Measurements from ENCODE around the gene RIC8A. TPM values are rescaled to one million over a fixed set of nuclear protein-coding genes. Genes with fewer than 3 reads are reported as not detected.

The RIC8A gene
- total RNA-seq, 2 donors from 2014 or later: 54.1 to 67.4 TPM

DNA sequence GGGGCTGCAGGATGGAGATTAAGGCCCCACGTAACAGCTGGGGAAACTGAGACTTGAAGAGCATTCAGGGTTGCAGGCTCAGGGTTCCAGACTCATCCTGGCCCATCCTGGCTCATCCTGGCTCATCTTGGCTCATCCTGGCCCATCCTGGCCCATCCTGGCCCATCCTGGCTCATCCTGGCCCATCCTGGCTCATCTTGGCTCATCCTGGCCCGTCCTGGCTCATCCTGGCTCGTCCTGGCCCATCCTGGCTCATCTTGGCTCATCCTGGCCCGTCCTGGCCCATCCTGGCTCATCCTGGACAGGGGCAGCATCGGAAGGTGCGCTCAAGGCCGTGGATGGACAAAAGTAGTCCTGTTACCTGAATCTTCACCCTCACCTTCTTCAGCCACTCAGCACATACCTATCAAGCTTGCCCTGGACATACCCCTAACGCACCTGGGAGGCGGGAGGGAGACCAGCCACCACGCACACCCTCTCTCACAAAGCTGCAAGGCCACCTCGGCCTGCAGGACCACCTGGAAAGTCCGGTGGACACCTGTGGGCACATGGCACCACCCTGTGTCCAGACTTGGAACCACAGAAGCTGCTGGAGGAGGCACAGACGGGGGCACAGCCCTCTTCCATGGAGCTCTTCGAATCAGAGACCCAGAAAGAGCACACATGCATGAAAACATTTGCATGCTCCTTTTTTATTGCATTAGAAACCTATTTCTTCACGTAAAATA is 50.4 kb downstream of the RIC8A start:
- intact Hi-C loops (cut with DNase I): loop anchor here in 1 of 2 donors (10.0 kb wide), 1 partner anchor 137 kb away; the partner anchor contains the start of gene PKP3
- ATAC-seq (no peak), DNase-seq (no peak)

- intact Hi-C loops (cut with DNase I): loop anchor here in 1 of 2 donors (10.0 kb wide), 1 partner anchor 135 kb away; the partner anchor contains the start of gene PKP3
- no peak for DNase-seq
- ATAC-seq: no peak
Measured at GRCh38 chr11:259413-259812, 51.9 kb downstream of the RIC8A start.

GRCh38 chr11:261624-262023 is 54.1 kb downstream of the RIC8A start:
- DNase-seq: no peak
- ATAC-seq: no peak
- intact Hi-C loops (cut with DNase I): no loop called here

Other genes starting within 250 kb of the RIC8A start
- not detected for gene SCGB1C1, start 14.6 kb upstream of the RIC8A start, total RNA-seq
- 10 to 100 TPM; 27.6 to 44.5 TPM for gene BET1L, start 309 bp upstream of the RIC8A start, total RNA-seq
- gene SIRT3, start 28.6 kb downstream of the RIC8A start, total RNA-seq: 10 to 100 TPM; 21.1 to 21.6 TPM
- 10 to 100 TPM; 75.5 to 87.3 TPM for gene PSMD13, start 29.3 kb downstream of the RIC8A start, total RNA-seq
- gene NLRP6, start 70.7 kb downstream of the RIC8A start, total RNA-seq: under 1 TPM; 0.16 to 0.62 TPM
- gene PGGHG, start 81.4 kb downstream of the RIC8A start, total RNA-seq: 10 to 100 TPM; 10.8 to 15.8 TPM
- gene IFITM5, start 91.8 kb downstream of the RIC8A start, total RNA-seq: not detected
- 100 to 1,000 TPM; 420 to 494 TPM for gene IFITM2, start 100.1 kb downstream of the RIC8A start, total RNA-seq
- 100 to 1,000 TPM; 151 to 215 TPM for gene IFITM1, start 106.3 kb downstream of the RIC8A start, total RNA-seq
- gene IFITM3, start 113.2 kb downstream of the RIC8A start, total RNA-seq: 100 to 1,000 TPM; 669 to 779 TPM
- 1 to 10 TPM; 2.1 to 2.4 TPM for gene B4GALNT4, start 161.8 kb downstream of the RIC8A start, total RNA-seq
- gene PKP3, start 186.5 kb downstream of the RIC8A start, total RNA-seq: under 1 TPM; 0.52 to 0.68 TPM
- 10 to 100 TPM; 35.4 to 36.7 TPM for gene SIGIRR, start 207.3 kb downstream of the RIC8A start, total RNA-seq
- gene ANO9, start 234.3 kb downstream of the RIC8A start, total RNA-seq: 1 to 10 TPM in 1 of 2 donors, under 1 TPM in 1; 0.55 to 1.6 TPM
- 10 to 100 TPM; 21.5 to 26.5 TPM for gene PTDSS2, start 242.6 kb downstream of the RIC8A start, total RNA-seq